HepG2 (cell line): ENCODE data around the gene TMEM127.
A peak's percentile ranks its signal among the peaks of the same experiment; 100 is the strongest.

Experiments used
- NCOA2 ChIP-seq: sonication (generic); formaldehyde crosslinking; IDR thresholded peaks from 2 replicates; pipeline ENCODE4 v1.8.0; 2022; ENCODE audit warnings: inconsistent platforms
- ZNF335 ChIP-seq: sonication (generic); formaldehyde crosslinking; IDR thresholded peaks from 2 replicates; pipeline ENCODE4 v1.4.0; 2020; ENCODE audit warnings: missing genetic modification reagents
- TF ChIP-seq, protein P1 (sequence below): sonication (generic); formaldehyde crosslinking; IDR thresholded peaks from 2 replicates; pipeline ENCODE4 v1.8.1; 2023; ENCODE audit warnings: mild to moderate bottlenecking, missing genetic modification reagents, borderline replicate concordance

- TF ChIP-seq, protein P1, sequence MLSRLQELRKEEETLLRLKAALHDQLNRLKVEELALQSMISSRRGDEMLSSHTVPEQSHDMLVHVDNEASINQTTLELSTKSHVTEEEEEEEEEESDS, result peak; percentile 21; the same call in 1 of the 2 replicates
- TF ChIP-seq NCOA2 (CRISPR knock-in tag) (no peak), ZNF335 (CRISPR knock-in tag) (no peak)
These were observed 40.1 kb upstream of the TMEM127 start for GRCh38 chr2:96305979-96306308.
